GM12891 (cell line): ENCODE measurements around the gene CANT1.

ENCODE experiments used
- DNase-seq: peaks from one replicate; pipeline ENCODE4 v3.0.0; 2011; ENCODE audit warnings: low spot score; ENCODE audit not compliant: insufficient read length
- FAIRE-seq: peaks from 2 replicates; lab custom pipeline; 2011; peaks lifted over from hg19 to GRCh38; lab: Jason Lieb, UNC
- PAX5 ChIP-seq: IDR thresholded peaks from 2 replicates; pipeline ENCODE4 v1.6.1; 2011; ENCODE audit warnings: low read length, moderate library complexity, mild to moderate bottlenecking; ENCODE audit not compliant: insufficient read depth, severe bottlenecking
- POLR2A ChIP-seq: IDR thresholded peaks from 2 replicates; pipeline ENCODE4 v1.6.1; 2011; ENCODE audit warnings: low read depth, low read length, control low read depth
- POLR2AphosphoS5 ChIP-seq: IDR thresholded peaks from 2 replicates; pipeline ENCODE4 v1.6.1; 2011; ENCODE audit warnings: low read depth, low read length, control low read depth
- POU2F2 ChIP-seq: IDR thresholded peaks from 2 replicates; pipeline ENCODE4 v1.6.1; 2011; ENCODE audit warnings: low read depth, mild to moderate bottlenecking, control low read depth, low read length, moderate library complexity
- SPI1 ChIP-seq: IDR thresholded peaks from 2 replicates; pipeline ENCODE4 v1.6.1; 2011; ENCODE audit warnings: low read depth, low read length, control low read depth
- TAF1 ChIP-seq: IDR thresholded peaks from 2 replicates; pipeline ENCODE4 v1.6.1; 2011; ENCODE audit warnings: low read depth, low read length, control low read depth

Gene CANT1

DNA sequence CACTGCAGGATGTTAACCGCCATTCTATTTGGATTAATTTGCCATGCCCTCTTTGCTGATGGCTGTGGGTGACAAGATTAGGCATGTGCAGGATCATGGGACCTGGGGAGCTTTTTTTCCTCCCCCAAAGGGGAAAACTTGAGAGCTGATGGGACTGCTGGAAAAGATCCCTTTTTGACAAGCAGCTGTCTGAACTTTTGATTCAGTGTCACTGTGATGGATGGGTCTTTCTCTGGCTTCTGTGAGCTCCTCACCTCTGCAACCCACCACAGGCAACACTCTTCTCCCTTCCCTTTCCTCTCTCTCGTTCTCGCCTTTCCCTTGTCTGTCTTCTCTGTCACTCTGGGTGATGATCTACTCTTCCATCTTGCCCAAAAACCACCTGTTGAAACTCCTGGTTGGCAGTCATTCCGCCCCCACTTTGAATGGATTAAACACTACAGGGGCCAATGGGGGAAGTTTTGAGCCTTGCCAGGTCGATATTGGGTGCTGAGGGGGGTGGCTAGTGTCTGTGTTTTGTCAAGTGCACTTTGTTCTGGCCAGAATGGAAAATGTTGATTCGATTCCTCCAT is 3.1 kb upstream of the CANT1 start:
- no peak for TF ChIP-seq PAX5
- FAIRE-seq (no peak), DNase-seq (no peak)

DNA sequence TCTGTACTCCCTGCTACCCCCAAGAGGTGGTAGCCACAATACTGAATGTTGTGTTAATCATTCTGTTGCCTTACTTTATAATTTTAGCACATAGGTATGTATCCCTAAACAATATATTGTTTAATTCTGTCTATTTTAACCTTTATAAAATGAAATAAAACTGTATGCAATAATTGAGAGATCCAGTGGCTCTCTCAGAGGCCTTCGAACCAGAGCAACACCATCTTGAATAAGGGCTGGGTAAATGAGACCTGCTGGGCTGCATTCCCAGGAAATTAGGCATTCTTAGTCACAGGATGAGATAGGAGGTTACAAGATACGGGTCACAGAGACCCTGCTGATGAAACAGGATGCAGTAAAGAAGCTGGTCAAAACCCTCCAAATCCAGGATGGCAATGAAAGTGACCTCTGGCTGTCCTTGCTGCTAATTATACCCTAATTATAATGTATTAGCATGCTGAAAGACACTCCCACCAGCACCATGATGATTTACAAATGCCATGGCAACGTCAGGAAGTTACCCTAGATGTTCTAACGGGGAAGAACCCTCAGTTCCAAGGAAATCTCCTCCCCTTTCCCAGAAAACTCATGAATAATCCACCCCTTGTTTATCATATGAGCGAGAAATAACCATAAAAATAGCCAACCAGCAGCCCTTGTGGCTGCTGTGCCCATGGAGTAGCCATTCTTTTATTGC is 2.0 kb upstream of the CANT1 start:
- DNase-seq (no peak), FAIRE-seq (no peak)
- TF ChIP-seq POU2F2 = no peak
- no peak for TF ChIP-seq POLR2A
- no peak for TF ChIP-seq POLR2AphosphoS5
- TF ChIP-seq TAF1 = no peak
- TF ChIP-seq PAX5 = no peak
- no peak for TF ChIP-seq SPI1

GRCh38 chr17:79010304-79010646 is 711 bp upstream of the CANT1 start:
- TF ChIP-seq PAX5 (no peak), SPI1 (no peak), POLR2A (no peak), TAF1 (no peak), POU2F2 (no peak), POLR2AphosphoS5 (no peak)
- no peak for FAIRE-seq
- no peak for DNase-seq

DNA sequence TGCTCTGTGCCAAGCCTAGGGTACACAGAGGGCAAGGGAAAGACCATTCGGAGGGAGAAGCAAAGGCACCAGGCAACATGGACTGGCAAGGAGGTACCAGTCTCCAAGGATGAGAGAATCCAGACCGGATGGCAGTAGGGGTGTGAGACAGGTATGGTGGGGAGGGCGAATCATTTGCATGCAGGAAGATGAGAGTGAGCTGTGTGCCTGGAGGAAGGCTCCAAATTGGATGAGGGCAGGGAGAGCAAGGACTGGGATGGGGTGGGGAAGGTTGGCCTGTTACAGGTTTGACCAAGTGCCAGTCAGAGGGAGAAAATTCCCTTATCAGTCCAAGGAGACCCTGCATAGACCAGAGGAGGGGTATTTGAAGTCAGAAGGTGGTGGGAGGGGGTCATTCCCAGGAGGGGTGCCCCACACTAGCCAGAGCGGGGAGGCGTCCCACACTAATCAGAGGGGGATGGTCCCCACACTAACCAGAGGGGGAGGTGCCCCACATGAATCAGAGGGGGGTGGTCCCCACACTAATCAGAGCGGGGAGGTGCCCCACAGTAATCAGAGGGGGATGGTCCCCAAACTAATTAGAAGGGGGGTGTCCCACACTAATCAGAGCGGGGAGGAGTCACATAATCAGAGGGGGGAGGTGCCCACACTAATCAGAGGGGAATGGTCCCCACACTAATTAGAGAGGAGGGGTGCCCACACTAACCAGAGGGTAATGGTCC is 737 bp downstream of the CANT1 start:
- DNase-seq (no peak), FAIRE-seq (peak; percentile 63)
- TF ChIP-seq POLR2A (no peak), POU2F2 (no peak), SPI1 (no peak), PAX5 (no peak), POLR2AphosphoS5 (no peak), TAF1 (no peak)

- DNase-seq = no peak
- FAIRE-seq = no peak
Observed at GRCh38 chr17:79007504-79008381, 1.8 kb downstream of the CANT1 start.

GRCh38 chr17:79006794-79007503 is 2.6 kb downstream of the CANT1 start:
- no peak for FAIRE-seq
- TF ChIP-seq TAF1 (no peak), PAX5 (no peak), POU2F2 (no peak), POLR2AphosphoS5 (no peak), SPI1 (no peak), POLR2A (no peak)
- DNase-seq = no peak

More at GRCh38 chr17:79007504-79008381, 1.8 kb downstream of the CANT1 start:
- no peak for TF ChIP-seq TAF1
- TF ChIP-seq POLR2AphosphoS5 = no peak
- no peak for TF ChIP-seq PAX5
- TF ChIP-seq SPI1 = no peak
- no peak for TF ChIP-seq POU2F2
- no peak for TF ChIP-seq POLR2A

DNA sequence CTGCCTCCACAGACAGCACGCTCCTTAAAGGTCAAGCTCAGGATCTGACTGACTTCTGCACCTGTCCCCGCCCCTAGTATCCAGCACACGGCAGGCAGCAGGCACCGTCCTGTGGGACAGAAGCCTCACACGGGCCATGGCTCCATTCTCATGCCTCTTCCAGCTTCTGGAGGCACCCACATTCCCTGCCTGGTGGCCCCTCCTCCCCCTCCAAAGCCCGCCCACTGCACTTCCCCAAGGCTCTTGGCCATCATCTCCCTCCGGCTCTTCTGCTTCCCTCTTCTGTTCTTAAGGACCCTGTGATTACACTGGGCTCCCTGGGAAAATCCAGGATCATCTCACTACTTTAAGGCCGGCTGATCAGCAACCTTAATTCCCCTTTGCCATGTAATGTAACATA is 3.5 kb downstream of the CANT1 start:
- DNase-seq (no peak), FAIRE-seq (no peak)
- no peak for TF ChIP-seq POLR2A
- TF ChIP-seq TAF1 = no peak
- no peak for TF ChIP-seq POLR2AphosphoS5
- no peak for TF ChIP-seq PAX5

- FAIRE-seq = no peak
- no peak for DNase-seq
- TF ChIP-seq TAF1 (no peak), POU2F2 (no peak), POLR2AphosphoS5 (no peak), SPI1 (no peak)
Observed at GRCh38 chr17:79005063-79005861, 4.3 kb downstream of the CANT1 start.
